Left lung (tissue), 10 donors: Measurements from ENCODE around the gene INPPL1. TPM values are rescaled to one million over a fixed set of nuclear protein-coding genes. Genes with fewer than 3 reads are reported as not detected.

ENCODE experiments used
- ATAC-seq: fragments of 200-7000 bp; cut with Tn5 transposase; one replicate; pipeline ENCODE4 v1.9.1; 2020; ENCODE audit warnings: moderate library complexity
- DNase-seq, 4 donors: peaks; one replicate each; pipeline ENCODE4 v3.0.0-alpha.2; 2013 to 2020
- H3K27ac ChIP-seq, 2 donors: fragments of 200-600 bp; sonication (generic) in 1 of 2; one replicate each; pipeline versions ENCODE4 v1.5.0 to v1.8.0; 2020 to 2021
- H3K27me3 ChIP-seq, 2 donors: fragments of 200-600 bp; sonication (generic) in 1 of 2; one replicate each; pipeline versions ENCODE4 v1.5.0 to v1.8.0; 2020 to 2021
- H3K36me3 ChIP-seq, 2 donors: fragments of 200-600 bp; sonication (generic) in 1 of 2; one replicate each; pipeline versions ENCODE4 v1.5.0 to v1.8.0; 2020 to 2021
- H3K4me1 ChIP-seq, 2 donors: fragments of 200-600 bp; one replicate each; pipeline ENCODE4 v1.8.0; 2021
- H3K4me3 ChIP-seq, 2 donors: fragments of 200-600 bp; sonication (generic) in 1 of 2; one replicate each; pipeline versions ENCODE4 v1.5.0 to v1.8.0; 2020 to 2021; ENCODE audit warnings: mild to moderate bottlenecking in 1 of 2
- H3K9me3 ChIP-seq, 2 donors: fragments of 200-600 bp; sonication (generic) in 1 of 2; one replicate each; pipeline versions ENCODE4 v1.5.0 to v1.8.0; 2020 to 2021
- CTCF ChIP-seq, 2 donors: fragments of 200-600 bp; sonication (generic) in 1 of 2; IDR thresholded peaks; one replicate each; pipeline versions ENCODE4 v1.5.0 to v1.8.0; 2021; ENCODE audit warnings: antibody characterized with exemption in 2 of 2
- intact Hi-C, 2 donors: fragments of 100-400 bp; cut with DNase I; formaldehyde crosslinking; loops; one replicate each; pipeline versions ENCODE4 v1.11.2 to v1.14.2; 2022
- polyA plus RNA-seq, 6 donors: library from polyadenylated mRNA; unstranded; fragments of 120-200 nt; gene quantifications; one replicate each; pipeline ENCODE4 v1.2.1, GENCODE V29; 2013; ENCODE audit not compliant: insufficient read length in 6 of 6
- total RNA-seq, 2 donors: library from RNA; stranded (reverse); fragmentation: NEBNext Ultra II Directional; extraction: Animal tissue kit (Norgen Biotek cat#: 25700); gene quantifications; one replicate each; pipeline ENCODE4 v1.2.1, GENCODE V29; 2021
- donor health status: DM: no; HTN: yes; CAD: no.
- donor health status: DM: no; HTN: no; CAD: no.

The INPPL1 gene
- total and polyA plus RNA-seq, 8 donors: 140 to 218 (median 165) TPM

DNA sequence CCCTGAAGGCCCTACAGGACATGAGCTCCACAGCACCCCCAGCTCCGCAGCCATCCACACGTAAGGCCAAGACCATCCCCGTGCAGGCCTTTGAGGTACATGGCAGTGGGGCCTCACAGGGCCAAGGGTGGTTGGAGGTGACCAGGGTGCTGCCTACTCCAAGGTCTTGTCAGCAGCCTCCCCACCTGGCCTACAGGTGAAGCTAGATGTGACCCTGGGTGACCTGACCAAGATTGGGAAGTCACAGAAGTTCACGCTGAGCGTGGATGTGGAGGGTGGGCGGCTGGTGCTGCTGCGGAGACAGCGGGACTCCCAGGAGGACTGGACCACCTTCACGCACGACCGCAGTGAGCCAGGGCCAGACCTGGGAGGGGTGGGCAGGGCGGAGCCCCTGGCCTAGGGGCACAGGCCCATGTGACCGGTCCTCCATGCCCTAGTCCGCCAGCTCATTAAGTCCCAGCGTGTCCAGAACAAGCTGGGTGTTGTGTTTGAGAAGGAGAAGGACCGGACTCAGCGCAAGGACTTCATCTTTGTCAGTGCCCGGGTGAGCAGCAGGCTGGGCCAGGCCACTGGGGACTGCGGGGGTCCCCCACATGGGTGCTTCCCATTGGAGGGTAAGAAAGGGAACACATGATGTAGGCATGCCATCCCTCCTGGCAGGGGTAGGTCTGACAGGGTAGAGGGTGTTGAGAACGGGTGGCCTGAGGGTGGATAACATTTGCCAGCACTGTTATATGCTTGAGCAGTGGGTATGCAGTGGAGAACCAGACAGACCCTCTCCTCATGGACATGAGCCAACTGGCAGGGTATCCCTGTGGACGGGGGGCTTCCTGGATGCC lies 5.6 kb downstream of the INPPL1 start:
- no peak for TF ChIP-seq CTCF (IDR thresholded peaks at IDR 0.05)
- Histone ChIP-seq H3K9me3 (no peaks in the 10 kb centered on the region), H3K27me3 (no peaks in the 10 kb centered on the region), H3K36me3 (peaks cover 4 to 85% of the 10 kb centered on the region in 2 donors), H3K4me3 (no peak overlapping the region), H3K4me1 (peaks cover 10 to 19% of the 10 kb centered on the region in 2 donors), H3K27ac (no peak overlapping the region)
- DNase-seq (no peak), ATAC-seq (no peak)
- intact Hi-C loops: no loop called here

- ATAC-seq (no peak), DNase-seq (no peak)
- no peak overlapping the region for H3K27ac ChIP-seq
- peaks cover 4 to 93% of the 10 kb centered on the region in 2 donors for H3K36me3 ChIP-seq
- no peak overlapping the region for H3K4me3 ChIP-seq
- peaks cover 8 to 12% of the 10 kb centered on the region in 2 donors for H3K4me1 ChIP-seq
- H3K9me3 ChIP-seq: no peaks in the 10 kb centered on the region
- TF ChIP-seq CTCF (IDR thresholded peaks at IDR 0.05): no peak
- intact Hi-C loops: no loop called here
- no peaks in the 10 kb centered on the region for H3K27me3 ChIP-seq
These were observed 6.3 kb downstream of the INPPL1 start for GRCh38 chr11:72230764-72231365.

- Histone ChIP-seq H3K27ac (no peak overlapping the region), H3K9me3 (no peaks in the 10 kb centered on the region), H3K4me3 (no peak overlapping the region), H3K27me3 (no peaks in the 10 kb centered on the region), H3K36me3 (peaks cover 4 to 97% of the 10 kb centered on the region in 2 donors), H3K4me1 (peaks cover 2 to 4% of the 10 kb centered on the region in 2 donors)
- ATAC-seq (no peak), DNase-seq (no peak)
- no peak for TF ChIP-seq CTCF (IDR thresholded peaks at IDR 0.05)
- intact Hi-C loops: no loop called here
These were observed 7.1 kb downstream of the INPPL1 start for GRCh38 chr11:72231396-72232259.

GRCh38 chr11:72232260-72233055 lies 7.9 kb downstream of the INPPL1 start:
- peaks cover 4 to 99% of the 10 kb centered on the region in 2 donors for H3K36me3 ChIP-seq
- H3K27ac ChIP-seq: no peak overlapping the region
- no peak for TF ChIP-seq CTCF (IDR thresholded peaks at IDR 0.05)
- ATAC-seq: no peak
- no peaks in the 10 kb centered on the region for H3K27me3 ChIP-seq
- H3K4me3 ChIP-seq: no peak overlapping the region
- intact Hi-C loops: no loop called here
- H3K9me3 ChIP-seq: no peaks in the 10 kb centered on the region
- DNase-seq: no peak
- H3K4me1 ChIP-seq: no peaks in the 10 kb centered on the region
